Measurements from ENCODE around the gene CCP110. TPM values are rescaled to one million over a fixed set of nuclear protein-coding genes. Genes with fewer than 3 reads are reported as not detected.

The CCP110 gene
- total RNA-seq, 2 donors from 2014 or later = 9.6 to 16.2 TPM

- intact Hi-C loops (cut with DNase I) = no loop called here
- no peaks in the 10 kb centered on the region for H3K36me3 ChIP-seq (replicated peaks in 1 of 2; ENCODE audit: insufficient read depth in 1 of 2, low read depth in 2 of 2)
Observed at GRCh38 chr16:19481769-19482168, 42.0 kb upstream of the CCP110 start.

GRCh38 chr16:19482291-19482690, 41.5 kb upstream of the CCP110 start:
- no peak for ATAC-seq
- no peaks in the 10 kb centered on the region for H3K36me3 ChIP-seq (replicated peaks in 1 of 2; ENCODE audit: insufficient read depth in 1 of 2, low read depth in 2 of 2)

More at GRCh38 chr16:19481769-19482168, 42.0 kb upstream of the CCP110 start:
- no peaks in the 10 kb centered on the region for H3K9me3 ChIP-seq
- H3K4me3 ChIP-seq = no peak overlapping the region
- no peak for DNase-seq
- H3K27ac ChIP-seq = no peak overlapping the region
- H3K4me1 ChIP-seq = no peaks in the 10 kb centered on the region
- WGBS, 2 donors = 77 to 88% methylated on average over 5 of the region's 5 CpGs
- no peaks in the 10 kb centered on the region for H3K27me3 ChIP-seq
- ATAC-seq = no peak
- TF ChIP-seq POLR2A (IDR thresholded peaks at IDR 0.05) (no peak), CTCF (IDR thresholded peaks at IDR 0.05) (no peak)

GRCh38 chr16:19484096-19484495, 39.6 kb upstream of the CCP110 start:
- TF ChIP-seq POLR2A (IDR thresholded peaks at IDR 0.05) = no peak
- TF ChIP-seq CTCF (IDR thresholded peaks at IDR 0.05) = no peak
- ATAC-seq (no peak), DNase-seq (no peak)
- no peaks in the 10 kb centered on the region for H3K4me1 ChIP-seq
- 80 to 81% methylated on average over 3 of the region's 3 CpGs for WGBS, 2 donors
- no peak overlapping the region for H3K4me3 ChIP-seq
- no peaks in the 10 kb centered on the region for H3K36me3 ChIP-seq (replicated peaks in 1 of 2; ENCODE audit: insufficient read depth in 1 of 2, low read depth in 2 of 2)
- no peak overlapping the region for H3K27ac ChIP-seq
- no peaks in the 10 kb centered on the region for H3K27me3 ChIP-seq
- no peaks in the 10 kb centered on the region for H3K9me3 ChIP-seq
- intact Hi-C loops (cut with DNase I) = no loop called here

More at GRCh38 chr16:19482291-19482690, 41.5 kb upstream of the CCP110 start:
- H3K4me1 ChIP-seq = no peaks in the 10 kb centered on the region
- H3K9me3 ChIP-seq = no peaks in the 10 kb centered on the region
- DNase-seq = no peak
- H3K27me3 ChIP-seq = no peaks in the 10 kb centered on the region
- TF ChIP-seq CTCF (IDR thresholded peaks at IDR 0.05) (no peak), POLR2A (IDR thresholded peaks at IDR 0.05) (no peak)
- no peak overlapping the region for H3K27ac ChIP-seq
- 50 to 58% methylated on average over 1 of the region's 1 CpG for WGBS, 2 donors
- H3K4me3 ChIP-seq = no peak overlapping the region
- intact Hi-C loops (cut with DNase I) = no loop called here

GRCh38 chr16:19485611-19486010, 38.1 kb upstream of the CCP110 start:
- no peaks in the 10 kb centered on the region for H3K36me3 ChIP-seq (replicated peaks in 1 of 2; ENCODE audit: insufficient read depth in 1 of 2, low read depth in 2 of 2)
- TF ChIP-seq POLR2A (IDR thresholded peaks at IDR 0.05) = no peak
- no peak for TF ChIP-seq CTCF (IDR thresholded peaks at IDR 0.05)
- no peak for DNase-seq
- no peak overlapping the region for H3K27ac ChIP-seq
- H3K4me1 ChIP-seq = no peaks in the 10 kb centered on the region
- ATAC-seq = no peak
- no peak overlapping the region for H3K4me3 ChIP-seq
- WGBS, 2 donors = 86 to 89% methylated on average over 5 of the region's 5 CpGs
- H3K27me3 ChIP-seq = no peaks in the 10 kb centered on the region
- intact Hi-C loops (cut with DNase I) = no loop called here
- H3K9me3 ChIP-seq = no peaks in the 10 kb centered on the region

- Histone ChIP-seq H3K4me3 (no peak overlapping the region), H3K4me1 (no peaks in the 10 kb centered on the region), H3K36me3 (replicated peaks in 1 of 2; ENCODE audit: insufficient read depth in 1 of 2, low read depth in 2 of 2) (no peaks in the 10 kb centered on the region), H3K9me3 (no peaks in the 10 kb centered on the region), H3K27ac (no peak overlapping the region), H3K27me3 (no peaks in the 10 kb centered on the region)
- DNase-seq (no peak), ATAC-seq (no peak)
- intact Hi-C loops (cut with DNase I) = no loop called here
- TF ChIP-seq CTCF (IDR thresholded peaks at IDR 0.05) (no peak), POLR2A (IDR thresholded peaks at IDR 0.05) (no peak)
- 64 to 81% methylated on average over 4 of the region's 4 CpGs for WGBS, 2 donors
Observed at GRCh38 chr16:19486051-19486450, 37.7 kb upstream of the CCP110 start.

Data from body of pancreas (tissue), 4 donors.